ENCODE measurements around the gene TMEM235. TPM values are rescaled to one million over a fixed set of nuclear protein-coding genes. Genes with fewer than 3 reads are reported as not detected.

TMEM235 gene
- total RNA-seq, 3 donors from 2014 or later = not detected

DNA sequence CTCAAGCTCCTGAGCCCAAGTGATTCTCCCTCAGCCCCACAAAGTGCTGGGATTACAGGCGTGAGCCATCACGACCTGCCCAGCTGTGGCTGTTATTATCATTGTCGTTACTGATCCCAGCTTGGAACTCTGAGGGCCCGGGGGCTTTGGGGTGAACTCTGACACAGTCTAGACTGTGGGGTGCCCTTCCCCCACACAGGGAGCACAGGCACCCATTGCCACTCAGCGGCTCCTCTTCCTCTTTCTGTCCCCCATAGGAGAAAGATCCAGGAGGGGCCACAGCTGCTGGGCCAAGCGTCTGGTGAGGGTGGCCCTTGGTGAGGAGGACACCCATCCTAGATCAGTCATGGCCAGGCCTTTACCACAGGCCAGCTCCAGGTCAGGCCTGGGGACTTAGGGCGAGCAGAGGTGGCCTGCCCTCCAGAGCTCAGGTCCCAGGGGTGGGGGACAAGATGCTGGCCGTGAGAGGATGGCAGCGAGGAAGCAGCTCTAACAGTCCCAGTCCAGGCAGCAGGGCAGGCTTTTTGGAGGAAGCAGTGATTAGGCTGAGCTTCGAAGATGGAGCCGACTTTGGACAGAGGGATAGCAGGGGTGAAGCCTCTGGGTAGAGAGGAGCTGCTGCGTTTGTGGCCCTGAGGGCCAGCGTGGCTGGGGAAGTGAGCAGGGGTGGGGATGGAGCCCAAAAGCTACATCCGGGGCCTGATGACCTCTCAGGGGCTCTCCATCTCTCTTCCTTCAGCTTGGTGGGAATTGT, 24.7 kb downstream of the TMEM235 start:
- intact Hi-C loops (cut with DNase I; ENCODE audit: low total_unique reads) = no loop called here
- TF ChIP-seq CTCF (IDR thresholded peaks at IDR 0.05) (no peak), POLR2AphosphoS5 (IDR thresholded peaks at IDR 0.05) (no peak)
- H3K27ac ChIP-seq = no peak overlapping the region

DNA sequence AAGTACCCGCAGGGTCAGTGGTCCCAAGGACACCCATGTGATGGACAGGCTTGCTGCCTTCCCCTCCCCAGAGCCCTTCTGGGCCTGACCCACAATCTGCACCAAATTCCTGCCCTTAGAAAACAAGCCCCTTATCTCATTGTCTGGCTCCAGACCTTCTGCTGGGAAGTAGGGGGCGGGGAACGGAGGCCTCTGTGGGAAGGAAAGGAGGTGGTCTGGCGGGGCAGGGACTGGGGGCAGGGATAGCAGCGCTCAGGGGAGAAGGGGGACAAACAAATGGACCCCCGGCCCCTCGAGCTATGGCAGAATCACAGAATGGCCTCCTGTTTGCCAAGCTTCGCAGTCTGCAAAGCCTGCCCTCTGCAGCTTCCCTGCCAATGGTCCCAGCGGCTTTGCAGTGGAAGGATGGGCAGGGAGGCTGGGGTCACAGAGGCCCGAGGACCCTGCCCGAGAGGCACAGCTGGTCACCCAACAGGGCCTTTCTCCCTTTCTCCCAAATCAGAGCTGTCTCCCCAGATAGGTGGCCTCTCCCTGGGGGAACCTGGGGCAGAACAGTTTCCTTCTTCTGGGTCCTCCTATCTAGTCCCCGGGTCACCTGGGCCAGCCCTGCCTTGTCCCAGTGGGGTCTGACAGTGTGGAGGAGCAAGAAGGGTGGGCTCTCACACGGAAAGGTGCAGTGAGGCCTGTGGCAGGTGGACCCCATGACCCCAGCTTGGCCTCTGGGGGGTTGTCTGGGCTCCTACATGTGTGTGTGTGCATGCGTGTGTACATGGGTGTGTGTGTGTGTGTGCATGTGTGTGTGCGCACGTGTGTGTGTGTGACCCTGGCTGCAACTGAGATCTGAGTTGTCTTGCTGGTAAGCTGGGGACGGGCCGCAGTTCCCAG, 25.5 kb downstream of the TMEM235 start:
- Histone ChIP-seq H3K36me3 (no peaks in the 10 kb centered on the region), H3K27me3 (no peaks in the 10 kb centered on the region), H3K27ac (peak overlapping the region in 1 of 2 donors; percentile 77), H3K9me3 (no peaks in the 10 kb centered on the region), H3K4me3 (no peak overlapping the region), H3K4me1 (peaks cover 0 to 4% of the 10 kb centered on the region in 2 donors)
- intact Hi-C loops (cut with DNase I; ENCODE audit: low total_unique reads) = no loop called here
- no peak for TF ChIP-seq CTCF (IDR thresholded peaks at IDR 0.05)
- TF ChIP-seq POLR2AphosphoS5 (IDR thresholded peaks at IDR 0.05) = no peak
- no peak for TF ChIP-seq POLR2A (IDR thresholded peaks at IDR 0.05)
- no peak for DNase-seq (ENCODE audit: low spot score in 2 of 2)

More for the DNA sequence above, 24.7 kb downstream of the TMEM235 start:
- no peaks in the 10 kb centered on the region for H3K36me3 ChIP-seq
- no peaks in the 10 kb centered on the region for H3K27me3 ChIP-seq
- no peak for DNase-seq (ENCODE audit: low spot score in 2 of 2)
- H3K4me3 ChIP-seq = no peak overlapping the region
- H3K9me3 ChIP-seq = no peaks in the 10 kb centered on the region
- H3K4me1 ChIP-seq = peaks cover 0 to 4% of the 10 kb centered on the region in 2 donors

DNA sequence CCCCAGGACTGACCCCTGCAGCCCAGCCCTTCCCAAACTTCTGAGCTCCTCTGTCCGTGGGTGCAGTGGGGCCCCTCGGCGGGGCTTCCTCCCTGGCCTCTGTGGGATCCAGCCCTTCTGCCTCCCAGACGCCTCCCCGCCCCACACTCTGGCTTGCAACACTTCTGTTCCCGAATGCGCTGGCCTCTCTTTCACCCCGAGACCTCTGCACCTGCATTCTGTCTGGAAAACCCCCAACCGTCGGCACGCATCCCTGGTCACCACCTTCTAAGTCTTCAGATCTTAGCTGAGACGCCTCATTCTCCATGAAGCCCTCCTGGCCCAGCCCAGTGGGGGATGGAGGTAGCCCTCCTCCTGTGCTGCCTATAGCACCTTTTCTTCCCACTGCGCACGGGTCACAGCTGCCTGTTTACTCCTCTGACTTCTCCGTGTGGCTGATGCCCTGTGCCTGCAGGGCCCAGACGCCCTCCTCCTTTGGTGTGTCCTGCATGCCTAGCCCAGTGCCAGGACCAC, 26.4 kb downstream of the TMEM235 start:
- intact Hi-C loops (cut with DNase I; ENCODE audit: low total_unique reads) = no loop called here

DNA sequence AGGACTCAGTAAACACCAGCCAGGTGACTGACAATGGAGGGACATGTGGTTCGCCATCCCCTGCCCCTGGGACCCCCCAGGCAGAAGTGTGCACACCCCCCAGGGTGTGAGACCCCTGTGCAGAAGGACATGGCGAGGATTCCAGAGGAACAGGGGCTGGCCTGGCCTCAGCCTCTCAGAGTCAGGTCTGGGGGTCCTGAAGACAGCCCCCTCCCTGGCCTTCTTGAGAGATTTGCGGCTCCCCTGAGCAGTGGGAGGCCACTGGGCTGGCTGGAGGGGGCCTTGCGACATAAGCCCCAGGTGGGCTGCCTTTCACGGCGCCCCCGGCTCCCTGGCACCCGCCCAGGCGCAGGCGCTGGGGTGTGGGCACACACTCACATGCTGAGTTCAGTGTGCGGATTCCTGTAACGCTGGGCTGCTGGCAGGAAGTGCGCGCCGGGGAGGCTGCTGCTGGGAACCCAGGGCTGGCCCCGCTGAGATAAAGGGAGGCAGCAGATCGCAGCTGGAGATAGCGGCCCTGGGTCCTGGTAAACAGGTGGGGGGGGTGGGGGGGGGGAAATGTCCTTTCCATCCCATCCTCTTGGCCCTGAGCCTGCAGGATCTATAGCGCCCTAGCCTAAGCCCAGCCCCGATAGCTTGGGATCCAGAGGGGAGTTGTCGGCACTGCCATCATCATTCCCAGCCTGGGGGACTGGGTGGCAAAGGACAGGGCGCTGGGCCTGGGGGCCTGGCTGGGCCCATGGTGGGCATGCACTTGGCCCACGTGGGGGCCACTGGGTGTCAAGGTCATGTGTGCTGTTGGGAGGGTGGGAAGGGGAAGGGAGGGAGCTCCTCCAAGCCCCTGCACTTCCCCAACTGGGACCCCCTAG, 27.1 kb downstream of the TMEM235 start:
- no peaks in the 10 kb centered on the region for H3K36me3 ChIP-seq
- H3K9me3 ChIP-seq = no peaks in the 10 kb centered on the region
- intact Hi-C loops (cut with DNase I; ENCODE audit: low total_unique reads) = no loop called here
- H3K4me3 ChIP-seq = peak overlapping the region in 1 of 3 donors; percentile 22
- no peak for DNase-seq (ENCODE audit: low spot score in 2 of 2)
- peak overlapping the region in 1 of 2 donors; percentile 77 for H3K27ac ChIP-seq
- H3K27me3 ChIP-seq = no peaks in the 10 kb centered on the region
- peaks cover 0 to 4% of the 10 kb centered on the region in 2 donors for H3K4me1 ChIP-seq
- no peak for TF ChIP-seq CTCF (IDR thresholded peaks at IDR 0.05)
- TF ChIP-seq POLR2AphosphoS5 (IDR thresholded peaks at IDR 0.05) = peak in 1 of 3 donors; percentile 48

More for the DNA sequence above, 26.4 kb downstream of the TMEM235 start:
- H3K9me3 ChIP-seq = no peaks in the 10 kb centered on the region
- DNase-seq (ENCODE audit: low spot score in 2 of 2) = no peak
- TF ChIP-seq POLR2A (IDR thresholded peaks at IDR 0.05) (no peak), CTCF (IDR thresholded peaks at IDR 0.05) (no peak), POLR2AphosphoS5 (IDR thresholded peaks at IDR 0.05) (no peak)
- peaks cover 0 to 4% of the 10 kb centered on the region in 2 donors for H3K4me1 ChIP-seq
- H3K27ac ChIP-seq = peak overlapping the region in 1 of 2 donors; percentile 77
- peak overlapping the region in 1 of 3 donors; percentile 22 for H3K4me3 ChIP-seq
- H3K36me3 ChIP-seq = no peaks in the 10 kb centered on the region
- H3K27me3 ChIP-seq = no peaks in the 10 kb centered on the region
